ENCODE data around the gene CGB7. TPM values are rescaled to one million over a fixed set of nuclear protein-coding genes. Genes with fewer than 3 reads are reported as not detected.

Gene CGB7
- total and polyA plus RNA-seq, 12 donors, result 0.13 to 0.97 (median 0.21) TPM; not detected in 8

- intact Hi-C loops (cut with DNase I), result no loop called here
- DNase-seq, result peak in 5 of 7 donors; percentile 44 to 58 (median 50)
- 0 to 2% (median 1%) methylated on average over 5 to 62 of the region's 62 CpGs for WGBS, 4 donors
- Histone ChIP-seq H3K9me3 (replicated peaks in 1 of 3) (no peaks in the 10 kb centered on the region), H3K4me3 (peak overlapping the region in 2 of 4 donors; percentile 22 to 51), H3K4me1 (replicated peaks in 1 of 2) (peaks cover 3 to 19% of the 10 kb centered on the region in 2 donors), H3K27me3 (no peaks in the 10 kb centered on the region), H3K36me3 (replicated peaks in 1 of 2) (peaks cover 0 to 5% of the 10 kb centered on the region in 2 donors), H3K27ac (no peak overlapping the region)
- TF ChIP-seq CTCF (IDR thresholded peaks at IDR 0.05) (peak in 5 of 6 experiments; percentile 19 to 50 (median 26)), POLR2A (IDR thresholded peaks at IDR 0.05) (no peak)
These were observed 39.7 kb downstream of the CGB7 start for GRCh38 chr19:49017666-49018351.

GRCh38 chr19:49017041-49017665 lies 40.4 kb downstream of the CGB7 start, which contains the start of gene LHB:
LHB (minus strand) TSS chr19:49017091; CDS start chr19:49017081, 10 bp downstream.
- no peaks in the 10 kb centered on the region for H3K9me3 ChIP-seq (replicated peaks in 1 of 3)
- TF ChIP-seq CTCF (IDR thresholded peaks at IDR 0.05) (no peak), POLR2A (IDR thresholded peaks at IDR 0.05) (no peak)
- peak within 1 kb of the TSS in 2 of 4 donors; percentile 22 to 51 for H3K4me3 ChIP-seq
- H3K27me3 ChIP-seq, result no peaks in the 10 kb centered on the region
- H3K27ac ChIP-seq, result no peak within 1 kb of the TSS
- intact Hi-C loops (cut with DNase I), result no loop called here
- peaks cover 3 to 19% of the 10 kb centered on the region in 2 donors for H3K4me1 ChIP-seq (replicated peaks in 1 of 2)
- no peak for DNase-seq
- peaks cover 0 to 8% of the 10 kb centered on the region in 2 donors for H3K36me3 ChIP-seq (replicated peaks in 1 of 2)
- 68 to 81% (median 72%) methylated on average over 9 to 17 of the region's 17 CpGs for WGBS, 4 donors

GRCh38 chr19:49016067-49016839 lies 41.3 kb downstream of the CGB7 start:
- H3K9me3 ChIP-seq (replicated peaks in 1 of 3), result no peaks in the 10 kb centered on the region
- peaks cover 0 to 11% of the 10 kb centered on the region in 2 donors for H3K36me3 ChIP-seq (replicated peaks in 1 of 2)
- intact Hi-C loops (cut with DNase I), result no loop called here
- no peaks in the 10 kb centered on the region for H3K27me3 ChIP-seq
- TF ChIP-seq CTCF (IDR thresholded peaks at IDR 0.05) (no peak), POLR2A (IDR thresholded peaks at IDR 0.05) (no peak)
- no peak overlapping the region for H3K27ac ChIP-seq
- no peak overlapping the region for H3K4me3 ChIP-seq
- 90 to 96% (median 93%) methylated on average over 9 to 26 of the region's 29 CpGs for WGBS, 4 donors
- H3K4me1 ChIP-seq (replicated peaks in 1 of 2), result peaks cover 3 to 19% of the 10 kb centered on the region in 2 donors
- no peak for DNase-seq

GRCh38 chr19:49014870-49015255 lies 42.7 kb downstream of the CGB7 start:
- 91 to 94% (median 93%) methylated on average over 14 to 18 of the region's 18 CpGs for WGBS, 4 donors

More at GRCh38 chr19:49014870-49015255, 42.7 kb downstream of the CGB7 start:
- Histone ChIP-seq H3K36me3 (replicated peaks in 1 of 2) (peaks cover 0 to 21% of the 10 kb centered on the region in 2 donors), H3K27ac (no peak overlapping the region), H3K4me3 (no peak overlapping the region), H3K9me3 (replicated peaks in 1 of 3) (no peaks in the 10 kb centered on the region), H3K4me1 (replicated peaks in 1 of 2) (peaks cover 3 to 19% of the 10 kb centered on the region in 2 donors), H3K27me3 (no peaks in the 10 kb centered on the region)
- TF ChIP-seq POLR2A (IDR thresholded peaks at IDR 0.05) (no peak), CTCF (IDR thresholded peaks at IDR 0.05) (no peak)
- intact Hi-C loops (cut with DNase I), result no loop called here
- no peak for DNase-seq

All from adrenal gland (tissue), 12 donors.